K562 treated with DMSO at 1 percent for 24 hours (cell line): ENCODE results near the gene ALG1. TPM values are rescaled to one million over a fixed set of nuclear protein-coding genes. Genes with fewer than 3 reads are reported as not detected.

Source experiments
- total RNA-seq: library from RNA; unstranded; fragments of 300-600 nt; gene quantifications from 2 replicates; pipeline ENCODE4 v1.2.3, GENCODE V29; 2022; ENCODE audit warnings: low read depth; ENCODE audit not compliant: insufficient read depth

Gene ALG1
- 13.3 and 15.0 TPM in 2 replicates for total RNA-seq

GRCh38 chr16:5071681-5072333, at the start of gene ALG1:
ALG1 (plus strand) TSS chr16:5071843; CDS start chr16:5071850, 7 bp downstream.

GRCh38 chr16:5033256-5034166, 38.1 kb upstream of the ALG1 start, which contains the start of gene NAGPA:
NAGPA (minus strand) TSS chr16:5033935; CDS start chr16:5033914, 21 bp downstream.

GRCh38 chr16:5065813-5066212, 5.8 kb upstream of the ALG1 start, which contains the start of gene C16orf89:
C16orf89 (minus strand) TSS chr16:5065956; CDS start chr16:5065908, 48 bp downstream.

GRCh38 chr16:5097470-5098220, 26.0 kb downstream of the ALG1 start, which contains the start of gene EEF2KMT:
EEF2KMT (minus strand) TSS chr16:5097795; CDS start chr16:5097739, 56 bp downstream.

Other genes starting within 250 kb of the ALG1 start
- gene GLYR1, start 224.6 kb upstream of the ALG1 start, total RNA-seq = 63.4 and 72.2 TPM in 2 replicates
- 61.8 and 64.0 TPM in 2 replicates for gene UBN1, start 224.4 kb upstream of the ALG1 start, total RNA-seq
- gene PPL, start 134.7 kb upstream of the ALG1 start, total RNA-seq = 0.19 and 0.32 TPM in 2 replicates
- gene SEC14L5, start 113.5 kb upstream of the ALG1 start, total RNA-seq = 0.06 TPM in 1 of 2 replicates, not detected in the other
- 12.8 and 16.1 TPM in 2 replicates for gene NAGPA, start 37.9 kb upstream of the ALG1 start, total RNA-seq
- gene C16orf89, start 5.9 kb upstream of the ALG1 start, total RNA-seq = not detected in 2 replicates
- 5.6 and 6.5 TPM in 2 replicates for gene EEF2KMT, start 26.0 kb downstream of the ALG1 start, total RNA-seq